Endothelial cell of umbilical vein (primary cell): Measurements from ENCODE around the gene SYTL3. TPM values are rescaled to one million over a fixed set of nuclear protein-coding genes. Genes with fewer than 3 reads are reported as not detected.
"Not testable (repeated sequence)": the region's sequence is repeated elsewhere in the genome, so short reads cannot be mapped to it uniquely, and the experiment has no call there.

Experiments used
- BruUV-seq: library from RNA; stranded (reverse); fragments of 400-500 nt; replicated peaks from 2 replicates; lab custom pipeline; 2021; lab: Mats Ljungman, UMichigan
- CTCF ChIA-PET: fragments of 300-600, 350-600 bp; sonication (Branson Sonifier 250); formaldehyde crosslinking; loops from one replicate; lab custom pipeline; 2021; ENCODE audit warnings: antibody characterized with exemption, inconsistent platforms; lab: Charles Lee
- POLR2A ChIA-PET: fragments of 300-600, 350-600 bp; sonication (Branson Sonifier 250); formaldehyde crosslinking; loops from one replicate; lab custom pipeline; 2021; ENCODE audit warnings: antibody characterized with exemption, inconsistent platforms; lab: Charles Lee
- DNase-seq: peaks from one replicate; pipeline ENCODE4 v3.0.0-alpha.2; 2011; ENCODE audit warnings: low read depth, low spot score
- FAIRE-seq: peaks from 2 replicates; lab custom pipeline; 2011; peaks lifted over from hg19 to GRCh38; lab: Jason Lieb, UNC
- H2AFZ ChIP-seq: 2 replicates; pipeline ENCODE4 v1.6.0; 2012; ENCODE audit warnings: low read depth, low read length, control low read depth, inconsistent platforms
- H3K27ac ChIP-seq: 2 replicates; pipeline ENCODE4 v1.5.1; 2011; ENCODE audit warnings: low read depth, mild to moderate bottlenecking, control low read depth, low read length, moderate library complexity; ENCODE audit not compliant: insufficient read depth
- H3K27me3 ChIP-seq, 2 experiments: 2 replicates each; pipeline versions ENCODE4 v1.6.0 to v1.6.1; 2011; ENCODE audit warnings: low read length in 2 of 2, mixed read lengths in 1 of 2; ENCODE audit not compliant: control insufficient read depth in 2 of 2, insufficient read depth in 2 of 2
- H3K36me3 ChIP-seq, 2 experiments: 2 replicates in 1 of 2; 3 replicates in 1 of 2; pipeline ENCODE4 v1.5.1; 2011; ENCODE audit warnings: low read length in 2 of 2, mild to moderate bottlenecking in 1 of 2, moderate library complexity in 1 of 2; ENCODE audit not compliant: control insufficient read depth in 2 of 2, insufficient read depth in 2 of 2; ENCODE audit errors: extremely low read depth in 1 of 2
- H3K4me1 ChIP-seq: 3 replicates; pipeline ENCODE4 v1.5.1; 2011; ENCODE audit warnings: mild to moderate bottlenecking, low read length; ENCODE audit not compliant: control insufficient read depth, insufficient read depth; ENCODE audit errors: extremely low read depth
- H3K4me2 ChIP-seq: 2 replicates; pipeline ENCODE4 v1.6.1; 2011; ENCODE audit warnings: low read length, control low read depth, mixed read lengths; ENCODE audit not compliant: insufficient read depth
- H3K4me3 ChIP-seq, 3 experiments: fragments of 200-600 bp in 1 of 3; sonication (generic), shearing (Covaris generic) in 1 of 3; replicated peaks in 1 of 3; 2 replicates each; pipeline ENCODE4 v1.5.1; 2011 to 2016; ENCODE audit warnings: control low read depth in 3 of 3, low read length in 3 of 3, mild to moderate bottlenecking in 2 of 3, inconsistent platforms in 1 of 3, low read depth in 1 of 3, moderate library complexity in 1 of 3; ENCODE audit not compliant: insufficient read depth in 1 of 3
- H3K79me2 ChIP-seq: 2 replicates; pipeline ENCODE4 v1.6.0; 2012; ENCODE audit warnings: low read length, inconsistent platforms; ENCODE audit not compliant: control insufficient read depth, insufficient read depth
- H3K9ac ChIP-seq: replicated peaks from 2 replicates; pipeline ENCODE3; 2011; ENCODE audit warnings: low read length, control low read depth; ENCODE audit not compliant: insufficient read depth; ENCODE audit errors: extremely low read depth
- H3K9me1 ChIP-seq: replicated peaks from 3 replicates; pipeline ENCODE4 v1.6.0; 2011; ENCODE audit warnings: mild to moderate bottlenecking, low read length; ENCODE audit not compliant: control insufficient read depth, insufficient read depth; ENCODE audit errors: extremely low read depth
- H3K9me3 ChIP-seq: replicated peaks from 2 replicates; pipeline ENCODE4 v1.5.1; 2012; ENCODE audit warnings: low read length, inconsistent platforms; ENCODE audit not compliant: control insufficient read depth, insufficient read depth
- H4K20me1 ChIP-seq: replicated peaks from 2 replicates; pipeline ENCODE3; 2011; ENCODE audit warnings: mild to moderate bottlenecking, low read length; ENCODE audit not compliant: control insufficient read depth, insufficient read depth; ENCODE audit errors: extremely low read depth
- CTCF ChIP-seq, 2 donors: IDR thresholded peaks; 1 replicate in 1 of 2; 2 replicates in 1 of 2; pipeline ENCODE4 v1.5.1; 2011; ENCODE audit warnings: low read length in 2 of 2, mild to moderate bottlenecking in 2 of 2, moderate library complexity in 2 of 2, control low read depth in 1 of 2, inconsistent platforms in 1 of 2, low read depth in 1 of 2; ENCODE audit not compliant: insufficient read depth in 1 of 2; ENCODE audit errors: extremely low read depth in 1 of 2
- FOS ChIP-seq: IDR thresholded peaks from 2 replicates; pipeline ENCODE4 v1.6.1; 2011; ENCODE audit warnings: mild to moderate bottlenecking, low read length, moderate library complexity, borderline replicate concordance; ENCODE audit not compliant: insufficient read depth
- GATA2 ChIP-seq: IDR thresholded peaks from 2 replicates; pipeline ENCODE4 v1.7.0; 2011; ENCODE audit warnings: low read depth, mild to moderate bottlenecking, moderate library complexity, mixed read lengths, low read length; ENCODE audit not compliant: insufficient read length, insufficient read depth
- JUN ChIP-seq: IDR thresholded peaks from 2 replicates; pipeline ENCODE4 v1.6.1; 2011; ENCODE audit warnings: borderline replicate concordance, low read depth; ENCODE audit not compliant: insufficient read length, insufficient read depth
- dilution Hi-C: fragments of 300-500 bp; cut with MboI; formaldehyde crosslinking; loops from one replicate; pipeline ENCODE4 v1.15.0; 2019; ENCODE audit warnings: low sequenced_read_pairs; ENCODE audit not compliant: extremely low pct_ligation_motif_present
- intact Hi-C: fragments of 100-400 bp; cut with micrococcal nuclease; formaldehyde crosslinking; loops from one replicate; pipeline ENCODE4 v1.10.0; 2022
- polyA plus RNA-seq, 4 experiments: library from polyadenylated mRNA; depleted of rRNA in 3 of 4; stranded (reverse) in 3 of 4; unstranded in 1 of 4; fragments of >200 nt; gene quantifications; 2 replicates each; pipeline versions ENCODE4 v1.2.1 to v1.2.3, GENCODE V29; 2011 to 2012; ENCODE audit warnings: missing spikeins in 1 of 4
- total RNA-seq: library from RNA; stranded (reverse); gene quantifications from 2 replicates; pipeline ENCODE4 v1.2.3, GENCODE V29; 2021

The SYTL3 gene
- total and polyA plus RNA-seq, 2 donors (not counting 3 experiments of a cell fraction or from before 2014, with no cell fraction given): 0.59 to 0.77 TPM

GRCh38 chr6:158648682-158649131 is 1.1 kb upstream of the SYTL3 start:
- DNase-seq (no peak), FAIRE-seq (no peak)
- H4K20me1 ChIP-seq: no peaks in the 10 kb centered on the region
- TF ChIP-seq FOS (peak; percentile 27), GATA2 (no peak), CTCF (IDR thresholded peaks at IDR 0.05; ENCODE audit: extremely low read depth in 1 of 2, insufficient read depth in 1 of 2, low read depth in 1 of 2, low read length in 2 of 2) (no peak), JUN (peak; percentile 13)
- H3K27me3 ChIP-seq: no peaks in the 10 kb centered on the region
- H3K9me1 ChIP-seq: no peaks in the 10 kb centered on the region
- POLR2A ChIA-PET: no interaction called here
- peaks cover 7% of the 10 kb centered on the region for H3K4me1 ChIP-seq
- H3K36me3 ChIP-seq: no peaks in the 10 kb centered on the region
- H3K9me3 ChIP-seq: no peaks in the 10 kb centered on the region
- BruUV-seq: no TSS peak
- H2AFZ ChIP-seq: no peak overlapping the region
- no peak overlapping the region for H3K27ac ChIP-seq
- intact Hi-C loops: no loop called here
- CTCF ChIA-PET: interaction anchor here (1.3 to 4.6 kb wide), 4 partner anchors 11 to 434 kb away, joined by 3 to 21 read pairs (median 12); no protein-coding TSS in a partner anchor
- peaks cover 8% of the 10 kb centered on the region for H3K79me2 ChIP-seq
- no peak overlapping the region for H3K4me2 ChIP-seq
- H3K9ac ChIP-seq: no peak overlapping the region
- H3K4me3 ChIP-seq: no peak overlapping the region
- dilution Hi-C loops: no loop called here

- POLR2A ChIA-PET, H3K27ac ChIP-seq, dilution Hi-C loops, H3K4me1 ChIP-seq, H3K9me3 ChIP-seq, H4K20me1 ChIP-seq, H3K36me3 ChIP-seq, FAIRE-seq, intact Hi-C loops, H3K9ac ChIP-seq, H2AFZ ChIP-seq, DNase-seq, H3K79me2 ChIP-seq, H3K27me3 ChIP-seq, H3K4me2 ChIP-seq, H3K9me1 ChIP-seq, BruUV-seq, H3K4me3 ChIP-seq: not testable (repeated sequence)
- CTCF ChIA-PET: interaction anchor here (1.5 to 2.3 kb wide), 2 partner anchors 39 to 431 kb away, joined by 4 to 8 read pairs; no protein-coding TSS in a partner anchor
These were observed 2.3 kb downstream of the SYTL3 start for GRCh38 chr6:158651981-158652737.
